Measurements from ENCODE around the gene TMEM143. TPM values are rescaled to one million over a fixed set of nuclear protein-coding genes. Genes with fewer than 3 reads are reported as not detected.

Gene TMEM143
- polyA plus RNA-seq, 3 donors = 1.7 to 11.9 (median 2.1) TPM

DNA sequence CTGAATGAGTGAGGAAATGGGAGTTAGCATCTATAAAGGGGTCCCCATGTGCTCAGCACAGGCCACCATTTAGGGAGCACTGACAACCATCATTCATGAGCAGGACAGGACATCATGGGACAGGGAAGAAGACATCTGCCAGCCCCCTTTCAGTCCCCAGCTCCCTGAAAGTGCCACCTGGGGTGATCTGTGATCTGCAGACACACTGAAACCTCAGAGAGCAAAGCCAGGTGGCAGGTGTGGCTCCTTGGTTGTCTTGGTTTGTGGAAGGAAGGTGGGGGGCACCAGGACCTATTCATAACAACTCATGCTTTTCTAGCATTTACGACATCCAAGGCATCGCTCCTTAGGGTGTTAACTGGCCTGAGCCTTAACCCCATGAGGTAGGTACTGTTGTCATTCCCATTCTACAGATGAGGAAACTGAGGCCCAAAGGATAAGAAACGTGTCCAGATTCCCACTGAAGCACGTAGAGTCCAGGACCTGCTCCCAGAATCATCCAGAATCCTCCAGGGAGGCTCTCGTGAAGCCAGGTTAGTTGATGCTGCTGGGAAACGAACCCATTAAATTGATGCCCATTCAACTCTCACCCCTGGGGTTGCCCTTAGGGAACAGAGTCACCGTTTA, 21.8 kb upstream of the TMEM143 start:
- Mint-ChIP-seq H3K36me3 (peaks cover 70 to 88% of the 10 kb centered on the region in 2 donors), H3K27ac (peak overlapping the region in 2 of 7 donors; percentile 30 to 46), H3K27me3 (ENCODE audit: low read depth in 3 of 3) (peaks cover 0 to 4% (median 1%) of the 10 kb centered on the region in 3 donors), H3K4me3 (no peak overlapping the region), H3K9me3 (no peaks in the 10 kb centered on the region), H3K4me1 (peaks cover 6% of the 10 kb centered on the region)
- Histone ChIP-seq H4K20me1 (ENCODE audit: insufficient read depth, low read length) (peaks cover 5% of the 10 kb centered on the region), H3K79me2 (ENCODE audit: insufficient read depth, low read length) (peaks cover 13% of the 10 kb centered on the region), H3K27ac (ENCODE audit: low read depth in 1 of 2, low read length in 2 of 2) (no peak overlapping the region), H3K4me3 (replicated peaks in 1 of 3; ENCODE audit: low read depth in 2 of 3, low read length in 3 of 3) (no peak overlapping the region), H2AFZ (ENCODE audit: insufficient read depth, low read depth, low read length, poor library complexity, severe bottlenecking) (no peak overlapping the region), H3K9me3 (replicated peaks in 1 of 2; ENCODE audit: control insufficient read depth in 1 of 2, insufficient read depth in 1 of 2, low read length in 2 of 2) (no peaks in the 10 kb centered on the region), H3K4me2 (replicated peaks; ENCODE audit: extremely low read depth, low read length, poor library complexity, severe bottlenecking) (no peak overlapping the region), H3K27me3 (ENCODE audit: control insufficient read depth in 2 of 2, insufficient read depth in 2 of 2, low read length in 2 of 2) (no peaks in the 10 kb centered on the region), H3K36me3 (replicated peaks in 1 of 2; ENCODE audit: control insufficient read depth in 1 of 2, insufficient read depth in 2 of 2, low read length in 2 of 2) (peaks cover 50 to 88% of the 10 kb centered on the region in 2 donors), H3K4me1 (ENCODE audit: control insufficient read depth in 1 of 2, insufficient read depth in 2 of 2, low read length in 2 of 2) (peaks cover 8 to 12% of the 10 kb centered on the region in 2 donors), H3K9ac (ENCODE audit: insufficient read depth, low read length, poor library complexity, severe bottlenecking) (no peak overlapping the region)
- TF ChIP-seq, protein P1, sequence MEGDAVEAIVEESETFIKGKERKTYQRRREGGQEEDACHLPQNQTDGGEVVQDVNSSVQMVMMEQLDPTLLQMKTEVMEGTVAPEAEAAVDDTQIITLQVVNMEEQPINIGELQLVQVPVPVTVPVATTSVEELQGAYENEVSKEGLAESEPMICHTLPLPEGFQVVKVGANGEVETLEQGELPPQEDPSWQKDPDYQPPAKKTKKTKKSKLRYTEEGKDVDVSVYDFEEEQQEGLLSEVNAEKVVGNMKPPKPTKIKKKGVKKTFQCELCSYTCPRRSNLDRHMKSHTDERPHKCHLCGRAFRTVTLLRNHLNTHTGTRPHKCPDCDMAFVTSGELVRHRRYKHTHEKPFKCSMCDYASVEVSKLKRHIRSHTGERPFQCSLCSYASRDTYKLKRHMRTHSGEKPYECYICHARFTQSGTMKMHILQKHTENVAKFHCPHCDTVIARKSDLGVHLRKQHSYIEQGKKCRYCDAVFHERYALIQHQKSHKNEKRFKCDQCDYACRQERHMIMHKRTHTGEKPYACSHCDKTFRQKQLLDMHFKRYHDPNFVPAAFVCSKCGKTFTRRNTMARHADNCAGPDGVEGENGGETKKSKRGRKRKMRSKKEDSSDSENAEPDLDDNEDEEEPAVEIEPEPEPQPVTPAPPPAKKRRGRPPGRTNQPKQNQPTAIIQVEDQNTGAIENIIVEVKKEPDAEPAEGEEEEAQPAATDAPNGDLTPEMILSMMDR (IDR thresholded peaks at IDR 0.05) = no peak
- no peak for DNase-seq
- 98% methylated on average over 5 of the region's 7 CpGs for WGBS (ENCODE audit: insufficient coverage)
- intact Hi-C loops (cut with micrococcal nuclease) = no loop called here

DNA sequence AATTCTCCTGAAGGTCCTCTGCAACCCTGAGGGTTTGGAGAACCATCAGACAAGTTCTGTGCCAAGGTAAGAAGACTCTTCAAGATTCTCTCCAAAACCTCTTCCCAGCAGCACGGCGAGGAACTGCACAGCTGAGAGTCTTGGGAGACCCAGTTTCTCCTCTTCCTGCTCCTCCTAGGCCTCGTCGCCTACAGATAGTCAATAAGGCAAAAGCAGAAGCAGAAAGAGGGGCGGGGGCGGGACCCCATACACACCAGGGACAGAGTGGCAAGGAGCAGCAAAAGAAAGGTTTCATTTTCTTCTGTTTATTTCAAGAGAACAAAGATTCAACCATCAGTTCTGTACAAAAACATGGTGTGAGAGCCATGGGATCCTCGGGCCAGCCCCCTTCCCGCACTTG, 18.5 kb upstream of the TMEM143 start:
- Histone ChIP-seq H3K4me3 (replicated peaks in 1 of 3; ENCODE audit: low read depth in 2 of 3, low read length in 3 of 3) (no peak overlapping the region), H2AFZ (ENCODE audit: insufficient read depth, low read depth, low read length, poor library complexity, severe bottlenecking) (no peak overlapping the region), H3K4me1 (ENCODE audit: control insufficient read depth in 1 of 2, insufficient read depth in 2 of 2, low read length in 2 of 2) (peaks cover 0 to 5% of the 10 kb centered on the region in 2 donors), H3K27ac (ENCODE audit: low read depth in 1 of 2, low read length in 2 of 2) (no peak overlapping the region), H3K9me3 (replicated peaks in 1 of 2; ENCODE audit: control insufficient read depth in 1 of 2, insufficient read depth in 1 of 2, low read length in 2 of 2) (no peaks in the 10 kb centered on the region), H3K9ac (ENCODE audit: insufficient read depth, low read length, poor library complexity, severe bottlenecking) (no peak overlapping the region), H4K20me1 (ENCODE audit: insufficient read depth, low read length) (no peaks in the 10 kb centered on the region), H3K36me3 (replicated peaks in 1 of 2; ENCODE audit: control insufficient read depth in 1 of 2, insufficient read depth in 2 of 2, low read length in 2 of 2) (peaks cover 39 to 65% of the 10 kb centered on the region in 2 donors), H3K79me2 (ENCODE audit: insufficient read depth, low read length) (no peaks in the 10 kb centered on the region), H3K27me3 (ENCODE audit: control insufficient read depth in 2 of 2, insufficient read depth in 2 of 2, low read length in 2 of 2) (no peaks in the 10 kb centered on the region), H3K4me2 (replicated peaks; ENCODE audit: extremely low read depth, low read length, poor library complexity, severe bottlenecking) (no peak overlapping the region)
- peaks cover 0 to 3% (median 1%) of the 10 kb centered on the region in 3 donors for H3K27me3 Mint-ChIP-seq (ENCODE audit: low read depth in 3 of 3)
- H3K9me3 Mint-ChIP-seq = peaks cover 0 to 2% (median 0%) of the 10 kb centered on the region in 7 donors
- peaks cover 54 to 70% of the 10 kb centered on the region in 2 donors for H3K36me3 Mint-ChIP-seq
- H3K4me1 Mint-ChIP-seq = peaks cover 10% of the 10 kb centered on the region
- no peak overlapping the region for H3K4me3 Mint-ChIP-seq
- WGBS (ENCODE audit: insufficient coverage) = 78% methylated on average over 4 of the region's 8 CpGs
- TF ChIP-seq, protein P1 (IDR thresholded peaks at IDR 0.05) = no peak
- peak overlapping the region in 2 of 7 donors; percentile 11 to 32 for H3K27ac Mint-ChIP-seq
- no peak for DNase-seq
- intact Hi-C loops (cut with micrococcal nuclease) = no loop called here

All from CD14-positive monocyte (primary cell).